Stimulated activated naive CD4-positive, alpha-beta T cell treated with Interleukin-2 at 50 U/mL for 16 hours (primary cell): ENCODE measurements around the gene FREY1.

ENCODE experiments used
- DNase-seq: peaks from one replicate; lab custom pipeline; 2025; lab: John Stamatoyannopoulos, UW

Gene FREY1

DNA sequence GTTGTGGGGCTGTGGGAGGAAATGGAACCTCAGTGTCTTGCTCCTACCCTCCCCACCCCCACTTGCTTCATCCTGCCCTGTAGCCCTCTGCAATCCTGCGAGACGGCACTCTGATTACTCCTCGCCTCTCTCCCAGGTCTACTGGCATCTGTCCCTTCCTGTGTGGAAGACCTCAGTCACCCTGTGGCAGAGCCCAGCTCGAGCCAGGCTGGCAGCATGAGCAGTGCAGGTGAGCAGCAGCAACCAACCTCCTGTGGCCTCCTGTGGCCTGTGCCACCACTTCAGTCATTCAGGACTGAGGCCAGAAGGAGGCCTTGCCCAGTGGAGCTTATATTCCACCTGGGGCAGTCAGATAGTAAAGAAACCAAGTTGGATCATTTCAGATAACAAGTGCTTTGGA is 36.4 kb downstream of the FREY1 start:
- DNase-seq, result no peak

DNA sequence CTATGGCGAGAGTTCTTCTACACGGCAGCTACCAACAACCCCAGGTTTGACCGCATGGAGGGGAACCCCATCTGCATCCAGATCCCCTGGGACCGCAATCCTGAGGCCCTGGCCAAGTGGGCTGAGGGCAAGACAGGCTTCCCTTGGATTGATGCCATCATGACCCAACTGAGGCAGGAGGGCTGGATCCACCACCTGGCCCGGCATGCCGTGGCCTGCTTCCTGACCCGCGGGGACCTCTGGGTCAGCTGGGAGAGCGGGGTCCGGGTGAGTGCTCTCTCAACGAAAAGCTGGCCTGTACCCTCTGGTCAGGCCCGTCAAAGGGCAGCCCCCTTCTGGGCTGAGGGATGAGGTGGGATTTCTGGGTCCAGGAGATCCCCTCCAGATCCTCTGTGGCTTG is 37.5 kb downstream of the FREY1 start:
- no peak for DNase-seq

DNA sequence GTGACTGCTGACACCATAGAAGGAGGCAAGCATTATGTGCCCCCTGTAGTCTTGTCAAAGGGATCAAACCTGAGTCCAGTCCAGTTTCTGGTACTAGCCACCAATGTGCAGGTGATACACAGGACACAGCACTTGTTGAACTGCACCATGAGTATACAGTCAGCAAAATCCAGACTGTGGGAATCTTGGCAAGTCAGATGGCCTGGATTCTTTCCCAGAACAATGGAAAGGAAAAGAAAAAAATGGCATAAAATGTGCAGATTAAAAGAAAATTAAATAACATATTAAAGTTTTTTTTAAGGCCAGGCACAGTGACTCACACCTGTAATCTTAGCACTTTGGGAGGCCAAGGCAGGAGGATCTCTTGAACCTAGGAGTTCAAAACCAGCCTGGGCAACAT is 43.0 kb downstream of the FREY1 start:
- DNase-seq, result no peak

DNA sequence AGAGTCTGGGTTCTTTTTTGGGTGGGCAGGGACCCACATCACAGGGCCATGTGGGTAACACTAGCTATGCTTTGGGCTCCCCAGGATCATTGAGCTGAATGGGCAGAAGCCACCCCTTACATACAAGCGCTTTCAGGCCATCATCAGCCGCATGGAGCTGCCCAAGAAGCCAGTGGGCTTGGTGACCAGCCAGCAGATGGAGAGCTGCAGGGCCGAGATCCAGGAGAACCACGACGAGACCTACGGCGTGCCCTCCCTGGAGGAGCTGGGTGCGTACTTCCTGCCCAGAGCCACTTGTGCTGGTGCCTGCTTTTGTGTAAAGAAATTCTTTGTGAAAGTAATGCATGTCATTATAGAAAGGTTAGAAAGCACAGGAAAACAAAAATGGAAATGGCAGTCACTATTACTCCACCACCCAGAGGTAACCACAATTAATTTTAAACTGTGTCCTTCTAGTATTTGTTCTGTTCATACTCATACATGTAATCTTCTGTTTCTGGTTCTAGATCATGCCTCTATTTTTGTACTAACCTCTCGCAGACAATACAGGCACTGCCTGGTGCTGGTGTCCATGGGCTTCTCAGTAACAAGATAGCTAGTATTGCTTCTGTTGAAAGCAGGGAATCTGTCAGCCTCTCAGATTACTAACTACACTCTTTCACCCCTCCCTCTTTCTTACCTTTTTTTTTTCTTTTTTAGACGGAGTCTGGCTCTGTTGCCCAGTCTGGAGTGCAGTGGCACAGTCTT is 46.1 kb downstream of the FREY1 start:
- DNase-seq, result no peak

DNA sequence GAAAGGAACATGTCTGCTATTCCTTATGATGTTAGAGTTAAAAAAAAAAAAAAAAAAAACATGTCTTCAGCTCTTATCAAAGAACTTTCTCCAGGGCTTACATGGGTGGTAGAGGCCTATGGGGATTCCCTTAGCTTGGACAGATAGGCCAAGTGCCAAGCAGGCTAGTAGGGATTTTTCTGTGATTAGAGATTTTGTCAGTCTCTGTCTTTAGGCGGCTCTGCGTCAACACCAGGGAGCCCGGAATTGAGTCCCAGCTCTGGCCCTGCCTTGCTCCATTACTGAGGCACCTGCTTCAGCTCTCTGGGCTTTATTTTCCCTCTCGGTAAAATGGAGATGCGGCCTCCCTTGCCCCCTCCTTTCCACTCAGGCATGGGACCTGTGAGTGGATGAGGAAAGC is 46.7 kb downstream of the FREY1 start:
- DNase-seq, result no peak

DNA sequence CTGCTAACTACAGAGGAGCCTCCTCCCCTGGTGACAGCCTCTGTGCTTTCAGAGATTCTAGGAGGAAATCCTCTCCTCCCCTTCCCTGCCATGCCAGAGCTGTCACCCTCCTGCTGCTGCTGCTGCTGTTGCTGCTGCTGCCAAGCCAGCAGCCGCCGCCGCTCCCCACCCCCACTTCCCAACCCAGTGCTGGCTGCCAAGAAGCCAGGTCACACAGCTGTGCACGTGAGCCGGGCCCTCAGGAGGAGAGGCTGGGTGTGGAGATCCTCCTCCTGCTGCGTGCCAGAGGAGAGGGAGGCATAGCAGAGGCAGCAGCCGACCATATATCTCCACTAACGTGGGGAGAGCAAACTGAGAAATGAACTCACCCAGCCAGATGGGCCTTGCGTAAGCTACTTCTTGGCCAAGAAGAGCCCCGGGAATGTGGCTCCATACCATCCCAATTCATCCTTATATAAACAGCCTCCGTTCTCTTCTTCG is 47.4 kb downstream of the FREY1 start:
- DNase-seq, result no peak

DNA sequence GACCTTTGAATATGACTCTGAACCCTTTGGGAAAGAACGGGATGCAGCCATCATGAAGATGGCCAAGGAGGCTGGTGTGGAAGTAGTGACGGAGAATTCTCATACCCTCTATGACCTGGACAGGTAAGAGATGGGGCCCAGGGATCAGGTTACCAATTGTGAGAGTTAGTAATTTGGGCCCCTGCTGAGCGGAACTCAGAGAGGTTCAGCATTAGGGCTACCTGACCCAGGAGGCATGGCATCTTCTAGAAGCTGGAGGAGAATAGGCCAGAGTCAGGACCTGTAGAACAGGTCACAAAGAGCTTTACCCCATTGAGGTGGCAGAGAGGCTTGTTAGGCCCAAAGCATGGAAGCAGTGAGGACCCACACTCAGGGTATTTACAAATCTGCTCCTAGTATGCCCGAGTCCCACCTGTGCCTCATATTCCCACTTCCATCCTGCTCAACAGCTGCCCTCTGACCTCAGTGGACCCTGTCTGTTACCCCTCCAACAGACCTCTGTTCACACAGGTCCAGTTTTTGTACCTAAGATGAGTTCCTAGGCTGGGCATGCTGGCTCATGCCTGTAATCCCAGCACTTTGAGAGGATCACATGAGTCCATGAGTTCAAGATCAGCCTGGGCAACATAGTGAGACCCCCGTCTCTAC is 48.2 kb downstream of the FREY1 start:
- no peak for DNase-seq

DNA sequence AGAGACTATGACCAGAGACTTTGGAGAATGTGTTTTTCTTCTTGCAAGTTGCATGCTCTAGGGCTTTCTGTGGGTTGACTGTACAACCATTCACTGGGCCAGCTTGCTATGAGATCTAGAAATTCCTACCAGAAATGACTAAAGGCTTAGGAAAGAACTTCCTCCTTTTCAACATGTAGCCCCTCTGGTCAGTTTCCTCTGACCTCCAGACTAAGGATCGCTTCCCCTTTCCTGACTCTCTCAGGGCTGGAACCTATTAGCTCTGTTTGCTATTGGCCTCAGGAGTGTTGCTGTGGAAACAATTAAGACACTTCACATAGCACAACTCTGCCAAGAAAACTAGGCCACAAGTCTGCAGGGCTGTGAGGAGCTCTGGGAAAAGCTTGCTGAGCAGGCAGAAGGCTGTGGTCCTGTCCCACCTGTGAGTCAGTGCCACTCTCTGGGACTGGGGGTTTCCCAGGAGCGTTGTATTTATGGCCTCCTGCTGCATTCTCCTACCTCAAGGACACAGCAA is 49.1 kb downstream of the FREY1 start:
- no peak for DNase-seq
